Stimulated activated CD4-positive, alpha-beta T cell treated with anti-CD3 and anti-CD28 coated beads, TNF-alpha, amount 100 ng/mL, for 24 hours (primary cell): Measurements from ENCODE around the gene NKIRAS2.
"Not testable (repeated sequence)": the region's sequence is repeated elsewhere in the genome, so short reads cannot be mapped to it uniquely, and the experiment has no call there.

Source experiments
- DNase-seq, 3 experiments: peaks; one replicate each; pipeline ENCODE4 v3.0.0-alpha.2; 2020; ENCODE audit warnings: low read depth in 3 of 3

Gene NKIRAS2

DNA sequence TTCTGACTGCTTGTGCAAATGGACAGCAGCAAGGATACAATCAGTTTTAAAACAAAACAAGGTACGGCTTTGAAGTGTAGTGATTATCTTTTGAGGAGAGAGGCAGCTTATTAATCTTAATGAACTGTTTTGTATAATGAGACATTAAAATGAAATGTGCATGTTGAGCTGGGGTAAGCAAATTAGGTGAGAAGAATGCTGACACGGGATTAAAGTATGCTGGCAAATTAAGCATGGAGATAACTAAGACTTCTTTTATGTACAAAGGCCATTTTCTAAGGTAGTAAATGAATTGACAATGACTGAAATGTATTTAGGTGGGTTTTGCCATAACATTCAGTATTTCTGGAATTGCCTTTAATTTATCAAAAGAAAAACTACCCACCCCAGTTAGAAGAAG lies 21.4 kb upstream of the NKIRAS2 start:
- DNase-seq: no peak

DNA sequence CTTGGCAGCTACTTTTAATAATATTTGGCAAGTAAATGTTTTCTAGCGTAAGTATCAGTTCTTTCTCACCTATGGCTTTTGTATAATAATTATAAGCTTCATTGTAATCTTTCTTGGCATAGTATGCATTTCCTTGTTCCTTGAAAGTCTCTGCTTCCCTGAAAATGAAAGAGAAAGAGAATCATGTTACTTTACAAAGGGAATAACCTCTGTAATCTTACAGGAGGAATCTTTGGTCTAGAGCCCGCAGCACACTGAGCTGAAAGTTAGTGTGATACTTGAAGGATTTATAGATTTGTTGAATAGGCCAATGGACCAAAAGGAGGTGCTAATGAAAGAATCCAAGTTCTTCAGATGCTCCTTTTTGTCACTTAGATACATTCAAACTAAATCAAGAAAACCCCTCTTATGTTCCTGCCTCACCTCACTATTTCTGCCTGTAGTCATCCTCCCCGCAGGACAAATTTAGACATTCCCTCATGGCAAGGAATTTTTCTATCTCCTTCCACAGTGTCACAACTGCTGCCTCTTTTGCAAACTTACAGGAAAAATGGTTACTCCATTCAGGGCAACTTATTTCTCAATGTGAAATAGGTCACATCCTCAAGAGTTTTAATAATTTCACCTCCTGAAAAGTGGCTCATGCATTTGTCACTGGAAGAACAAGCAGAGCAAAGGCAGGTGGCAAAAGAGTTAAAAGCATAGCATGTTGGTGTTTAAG lies 19.3 kb upstream of the NKIRAS2 start:
- DNase-seq: no peak

GRCh38 chr17:42001729-42002128 lies 18.2 kb upstream of the NKIRAS2 start:
- DNase-seq: no peak

- no peak for DNase-seq
Measured at GRCh38 chr17:42002175-42002791, 17.6 kb upstream of the NKIRAS2 start.

GRCh38 chr17:42002792-42003301 lies 17.0 kb upstream of the NKIRAS2 start:
- no peak for DNase-seq

DNA sequence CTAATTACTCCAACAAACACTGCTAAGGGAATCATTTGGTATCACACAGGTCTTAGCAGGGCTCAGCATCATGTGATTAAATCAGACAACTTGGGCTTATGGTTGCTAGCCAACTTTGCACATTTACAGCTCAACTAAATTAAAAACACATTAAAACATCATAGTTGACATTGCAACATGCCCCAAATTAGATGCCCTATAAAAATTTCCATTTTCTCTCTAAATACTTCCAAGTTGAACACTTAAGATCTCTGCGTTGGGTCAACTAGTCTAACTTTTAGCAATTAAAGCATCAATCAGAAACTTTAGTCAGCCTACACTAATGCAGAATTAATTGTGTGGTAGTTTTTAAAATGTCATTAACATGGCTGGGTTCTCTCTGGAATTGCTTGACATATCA lies 14.7 kb upstream of the NKIRAS2 start:
- DNase-seq: no peak

DNA sequence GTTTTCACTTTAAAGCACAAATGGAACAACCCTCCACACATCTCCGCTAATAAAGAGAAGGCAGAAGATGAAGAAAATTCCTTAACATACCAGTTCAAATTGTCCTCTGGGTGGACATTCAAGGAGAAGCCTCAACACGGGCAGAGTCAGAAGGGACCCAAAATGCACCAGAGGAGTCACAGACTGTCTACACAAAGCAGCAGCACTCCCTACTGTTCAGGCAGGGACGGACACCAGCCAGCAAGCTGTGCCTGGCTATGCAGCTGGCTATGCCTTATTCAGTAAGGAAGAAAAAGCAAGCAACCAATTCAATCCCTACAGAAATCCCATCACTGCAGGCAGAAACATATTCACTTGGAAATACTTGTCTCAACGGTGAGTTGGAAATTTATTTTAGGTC lies 10.7 kb upstream of the NKIRAS2 start:
- DNase-seq: no peak

DNA sequence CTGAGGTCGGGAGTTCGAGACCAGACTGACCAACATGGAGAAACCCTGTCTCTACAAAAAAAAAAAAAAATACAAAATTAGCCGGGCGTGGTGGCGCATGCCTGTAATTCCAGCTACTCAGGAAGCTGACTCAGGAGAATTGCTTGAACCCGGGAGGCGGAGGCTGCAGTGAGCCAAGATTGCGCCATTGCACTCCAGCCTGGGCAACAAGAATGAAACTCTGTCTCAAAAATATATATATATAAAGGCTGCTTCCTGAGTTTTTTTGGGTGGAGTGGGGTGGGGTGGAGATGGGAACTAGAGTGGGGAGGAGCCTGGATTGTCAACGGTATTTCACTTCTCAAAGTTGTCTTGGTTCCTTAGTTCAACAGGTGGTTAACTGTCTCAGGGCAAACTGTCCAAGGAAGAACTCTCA lies 9.6 kb upstream of the NKIRAS2 start:
- DNase-seq: not testable (repeated sequence)

- no peak for DNase-seq
Measured at GRCh38 chr17:42010898-42011516, 8.9 kb upstream of the NKIRAS2 start.

DNA sequence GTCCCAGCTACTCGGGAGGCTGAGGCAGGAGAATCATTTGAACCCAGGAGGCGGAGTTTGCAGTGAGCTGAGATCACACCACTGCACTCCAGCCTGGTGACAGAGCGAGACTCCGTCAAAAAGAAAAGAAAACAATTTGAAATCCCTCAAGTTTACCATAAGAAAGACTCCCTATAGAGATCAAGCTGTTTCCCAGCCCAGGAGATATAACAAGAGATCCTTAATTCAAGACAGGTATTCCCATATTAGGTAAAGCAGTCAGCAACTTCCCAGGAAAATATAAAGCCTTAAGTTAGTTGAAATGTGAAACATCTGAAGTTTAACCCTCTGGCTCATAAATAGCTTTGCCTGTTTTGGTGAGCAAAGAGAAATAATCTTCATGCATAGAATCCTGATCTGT lies 7.5 kb upstream of the NKIRAS2 start:
- DNase-seq: not testable (repeated sequence)

DNA sequence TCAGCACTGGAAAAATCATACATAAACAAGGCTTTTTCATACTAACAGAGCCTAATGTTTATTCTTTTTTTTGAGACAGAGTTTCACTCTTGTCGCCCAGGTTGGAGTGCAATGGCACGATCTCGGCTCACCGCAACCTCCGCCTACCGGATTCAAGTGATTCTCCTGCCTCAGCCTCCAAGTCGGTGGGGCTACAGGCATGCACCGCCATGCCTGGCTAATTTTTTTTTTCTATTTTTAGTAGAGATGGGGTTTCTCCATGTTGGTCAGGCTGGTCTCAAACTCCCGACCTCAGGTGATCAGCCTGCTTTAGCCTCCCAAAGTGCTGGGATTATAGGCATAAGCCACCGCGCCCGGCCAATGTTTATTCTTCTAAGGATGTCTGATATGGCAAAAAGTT lies 6.2 kb upstream of the NKIRAS2 start:
- DNase-seq: not testable (repeated sequence)

DNA sequence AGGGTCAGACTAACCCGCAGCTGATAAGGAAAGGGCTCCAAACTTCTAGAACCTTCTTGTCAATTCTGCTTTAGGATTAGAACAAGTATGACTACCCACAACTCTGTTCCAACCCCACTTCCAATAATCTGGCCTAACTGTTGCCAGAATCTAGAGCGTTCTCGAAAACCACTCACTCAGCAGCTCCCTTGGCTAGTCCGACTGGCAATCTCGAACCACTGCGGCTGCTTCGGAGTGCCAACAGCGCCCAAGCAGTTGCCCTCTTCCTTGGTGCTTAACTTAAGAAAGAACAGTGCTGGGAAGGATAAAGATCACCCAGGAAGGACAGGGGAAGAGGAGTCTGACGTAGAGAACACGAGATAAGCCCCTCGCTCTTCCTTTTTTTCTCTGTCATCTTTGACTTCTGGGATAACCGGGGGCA lies 3.5 kb upstream of the NKIRAS2 start:
- DNase-seq: no peak

GRCh38 chr17:42016941-42017865 lies 2.7 kb upstream of the NKIRAS2 start, which contains the start of gene DNAJC7:
TSS of gene DNAJC7 (minus strand) at chr17:42017439. CDS start at chr17:42017416, 23 bp downstream.
- peak; percentile 78 to 89 (median 84) for DNase-seq

DNA sequence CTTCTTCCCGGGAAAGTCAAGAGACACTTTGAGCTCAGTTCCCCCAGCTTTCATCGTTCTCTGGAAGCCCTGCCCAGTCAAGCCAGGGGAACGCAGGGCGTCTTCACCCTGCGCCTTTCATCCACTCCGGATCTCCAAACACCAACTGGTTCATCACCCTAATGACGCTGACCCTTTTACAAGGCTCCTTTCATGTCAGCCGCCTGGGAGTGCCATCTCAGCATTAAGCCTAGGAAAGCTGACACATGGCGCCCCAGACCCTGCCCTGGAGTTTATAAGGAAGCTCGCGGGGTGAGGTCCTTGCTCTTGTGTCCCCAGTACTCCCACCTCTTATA lies 2.1 kb upstream of the NKIRAS2 start:
- DNase-seq: no peak

GRCh38 chr17:42018339-42018738 lies 1.6 kb upstream of the NKIRAS2 start:
- DNase-seq: no peak

DNA sequence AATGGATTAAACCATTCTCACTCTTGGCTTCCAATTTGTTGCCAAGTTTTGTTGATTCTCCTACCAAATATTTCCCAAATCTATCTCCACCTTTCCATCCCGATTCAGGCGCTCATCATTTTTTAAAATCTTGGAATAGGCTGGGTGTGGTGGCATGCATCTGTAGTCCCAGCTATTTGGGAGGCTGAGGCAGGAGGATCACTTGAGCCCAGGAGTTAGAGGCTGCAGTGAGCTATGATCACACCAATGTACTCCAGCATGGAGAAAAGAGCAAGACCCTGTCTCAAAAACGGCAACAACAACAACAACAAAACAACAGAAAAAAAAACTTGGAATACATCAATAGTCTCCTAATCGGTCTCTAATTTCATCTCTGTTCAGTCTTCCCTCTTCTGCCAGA lies 902 bp upstream of the NKIRAS2 start:
- DNase-seq: no peak

DNA sequence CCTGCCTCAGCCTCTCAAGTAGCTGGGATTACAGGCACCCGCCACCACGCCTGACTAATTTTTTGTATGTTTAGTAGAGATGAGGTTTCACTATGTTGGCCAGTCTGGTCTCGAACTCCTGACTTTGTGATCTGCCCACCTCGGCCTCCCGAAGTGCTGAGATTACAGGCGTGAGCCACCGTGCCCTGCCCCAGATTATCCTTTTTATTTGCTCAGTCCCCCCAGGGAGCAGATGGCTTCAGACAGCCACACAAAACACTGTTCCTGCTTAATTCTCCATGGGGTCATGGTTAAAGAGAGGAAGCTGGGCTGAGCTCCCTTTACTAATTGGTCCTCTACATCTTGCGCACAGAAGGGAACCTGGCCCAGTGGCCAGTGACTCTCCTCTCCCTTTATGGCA lies 955 bp downstream of the NKIRAS2 start:
- not testable (repeated sequence) for DNase-seq

DNA sequence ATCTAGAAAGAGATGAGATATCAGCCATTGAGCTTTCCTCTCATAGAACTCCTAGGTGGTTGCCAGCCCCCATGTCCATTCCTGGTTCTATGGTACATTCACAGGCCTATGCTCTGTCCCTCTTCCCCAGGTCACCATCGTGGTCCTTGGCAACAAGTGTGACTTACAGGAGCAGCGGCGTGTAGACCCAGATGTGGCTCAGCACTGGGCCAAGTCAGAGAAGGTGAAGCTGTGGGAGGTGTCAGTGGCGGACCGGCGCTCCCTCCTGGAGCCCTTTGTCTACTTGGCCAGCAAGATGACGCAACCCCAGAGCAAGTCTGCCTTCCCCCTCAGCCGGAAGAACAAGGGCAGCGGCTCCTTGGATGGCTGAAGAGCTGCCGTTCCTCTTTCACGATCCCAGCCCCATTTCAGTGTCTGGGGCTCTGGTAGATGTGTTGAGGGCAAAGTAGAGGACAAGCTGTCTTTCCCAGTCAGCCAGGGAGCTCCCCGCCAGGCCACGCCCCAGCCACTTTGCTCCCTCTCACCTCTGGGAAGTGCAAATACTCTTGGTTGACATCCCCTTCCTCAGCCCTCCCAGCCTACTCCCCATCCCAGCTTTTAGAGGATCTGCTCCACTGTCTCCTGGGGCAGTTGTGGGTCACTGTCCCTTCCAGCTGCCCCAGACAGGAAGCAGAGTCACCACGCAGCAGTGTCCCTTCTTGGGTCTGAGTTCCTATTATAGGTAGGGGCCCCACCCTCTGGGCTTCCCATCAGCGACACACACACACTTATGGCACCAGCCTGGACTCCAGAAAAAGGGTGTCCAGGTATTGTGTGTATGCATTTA lies 3.8 kb downstream of the NKIRAS2 start:
- no peak for DNase-seq

DNA sequence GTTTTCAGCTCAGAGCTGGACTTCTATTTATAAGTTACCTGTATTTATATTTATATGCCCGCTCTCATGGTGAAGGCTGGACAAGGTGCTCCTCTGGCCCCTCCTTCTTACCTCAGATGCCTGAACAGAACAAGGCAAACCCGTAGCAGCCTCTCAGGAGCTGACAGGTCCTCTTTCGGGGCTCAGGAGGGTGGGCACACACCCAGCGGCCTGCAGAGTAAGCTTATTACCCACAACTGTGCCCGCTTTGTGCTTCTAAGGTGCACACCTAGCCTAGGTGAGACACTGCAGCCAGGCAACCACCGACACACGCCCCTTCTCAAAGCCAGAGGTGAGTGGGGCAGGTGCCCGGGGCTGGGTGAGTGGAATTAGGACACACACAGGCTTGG lies 5.3 kb downstream of the NKIRAS2 start:
- no peak for DNase-seq

DNA sequence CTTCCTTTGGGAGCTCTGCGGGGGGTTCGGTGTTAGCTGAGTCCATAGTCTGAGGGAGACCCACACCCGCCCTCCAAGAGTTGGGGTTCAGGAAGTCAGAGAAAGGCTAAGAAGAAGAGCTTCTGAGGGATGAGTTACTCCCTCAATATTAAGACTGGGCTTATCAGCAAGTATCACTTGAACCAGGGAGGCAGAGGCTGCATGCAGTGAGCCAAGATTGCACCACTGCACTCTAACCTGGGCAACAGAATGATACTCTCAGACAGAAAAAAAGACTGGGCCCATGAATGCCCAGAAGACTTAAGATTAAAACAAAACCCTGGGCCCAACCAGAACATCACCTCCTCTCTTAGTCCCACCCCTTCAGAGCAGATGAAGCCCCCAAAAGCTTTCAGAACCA lies 6.0 kb downstream of the NKIRAS2 start:
- no peak for DNase-seq
